Activated CD4-positive, alpha-beta memory T cell treated with anti-CD3 and anti-CD28 coated beads, Interleukin-2, amount 10 ng/mL, durations not matched to agents 7 days and 5 days (primary cell): ENCODE measurements around the gene RPS6KA2. TPM values are rescaled to one million over a fixed set of nuclear protein-coding genes. Genes with fewer than 3 reads are reported as not detected.

ENCODE experiments used
- CTCF ChIA-PET: fragments of 350-600 bp; sonication (Branson Sonifier 250); formaldehyde crosslinking; loops from one replicate; lab custom pipeline; 2021; ENCODE audit warnings: antibody characterized with exemption, inconsistent platforms; lab: Charles Lee
- POLR2A ChIA-PET: fragments of 350-600 bp; sonication (Branson Sonifier 250); formaldehyde crosslinking; loops from one replicate; lab custom pipeline; 2021; ENCODE audit warnings: antibody characterized with exemption; lab: Charles Lee
- DNase-seq: peaks from one replicate; pipeline ENCODE4 v3.0.0-alpha.2; 2020
- H3K27ac Mint-ChIP-seq: one replicate; pipeline ENCODE4 v1.8.0; 2021; ENCODE audit warnings: mild to moderate bottlenecking, mixed read lengths
- H3K27me3 Mint-ChIP-seq: one replicate; pipeline ENCODE4 v1.8.0; 2021; ENCODE audit warnings: mixed read lengths
- H3K36me3 Mint-ChIP-seq: one replicate; pipeline ENCODE4 v1.8.0; 2021; ENCODE audit warnings: low read depth, mixed read lengths
- H3K4me1 Mint-ChIP-seq: one replicate; pipeline ENCODE4 v1.8.0; 2021; ENCODE audit warnings: mixed read lengths
- H3K4me3 Mint-ChIP-seq: one replicate; pipeline ENCODE4 v1.8.0; 2021; ENCODE audit warnings: mild to moderate bottlenecking, mixed read lengths
- H3K9me3 Mint-ChIP-seq: one replicate; pipeline ENCODE4 v1.8.0; 2021; ENCODE audit warnings: mixed read lengths
- total RNA-seq, 2 experiments: library from RNA; stranded (reverse); gene quantifications; one replicate each; pipeline ENCODE4 v1.2.3, GENCODE V29; 2021

RPS6KA2 gene
- total RNA-seq, 2 experiments from 2014 or later, result 6.3 to 6.5 TPM

DNA sequence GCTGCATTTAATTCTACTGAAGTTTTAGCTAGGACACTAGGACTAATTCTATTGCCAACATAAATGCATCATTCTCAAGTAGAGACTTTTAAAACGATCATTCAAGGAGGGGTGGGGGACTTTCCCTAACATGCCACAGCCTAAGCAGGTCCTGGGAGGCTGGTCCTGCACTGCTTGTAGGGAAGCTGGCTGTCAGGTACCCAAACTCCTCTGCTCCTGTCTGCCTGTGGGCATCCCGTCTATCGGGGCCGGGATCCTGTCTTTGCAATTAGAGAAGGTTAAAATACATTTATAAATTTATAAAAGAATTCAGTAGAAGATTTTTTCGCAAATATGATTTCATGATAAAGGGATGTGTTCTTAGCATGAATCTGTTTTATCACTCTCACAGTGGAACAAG lies 192.7 kb downstream of the RPS6KA2 start:
- no peak for DNase-seq

DNA sequence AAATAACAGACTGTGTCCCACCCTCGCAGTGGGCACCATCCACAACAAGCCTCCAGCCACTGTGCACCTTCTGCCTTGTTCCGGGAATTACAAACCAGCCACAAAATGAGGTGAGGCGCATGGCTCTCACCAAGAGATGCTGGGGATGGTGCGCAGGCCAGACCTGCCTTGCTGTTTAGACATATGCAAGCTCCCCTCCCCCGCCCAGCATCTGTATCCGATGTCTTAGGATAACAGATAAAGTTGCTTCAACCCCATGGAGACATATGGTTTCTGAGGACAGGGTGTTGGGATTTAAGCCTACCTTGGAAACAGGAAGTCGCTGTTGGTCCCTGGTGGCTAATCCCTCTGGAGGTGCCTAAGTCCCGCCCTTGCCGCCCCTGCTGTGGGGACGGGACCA lies 194.0 kb downstream of the RPS6KA2 start:
- no peak for DNase-seq
- H3K4me1 Mint-ChIP-seq, result peaks cover 6% of the 10 kb centered on the region
- no peak overlapping the region for H3K4me3 Mint-ChIP-seq
- ChIA-PET CTCF (no interaction called here), POLR2A (no interaction called here)
- no peak overlapping the region for H3K27ac Mint-ChIP-seq
- no peaks in the 10 kb centered on the region for H3K9me3 Mint-ChIP-seq
- no peaks in the 10 kb centered on the region for H3K36me3 Mint-ChIP-seq
- no peaks in the 10 kb centered on the region for H3K27me3 Mint-ChIP-seq

More for the DNA sequence above, 192.7 kb downstream of the RPS6KA2 start:
- no peak overlapping the region for H3K4me3 Mint-ChIP-seq
- CTCF ChIA-PET, result interaction anchor here (0.6 kb wide), 1 partner anchor 34 kb away, joined by 3 read pairs; no protein-coding TSS in a partner anchor
- no peaks in the 10 kb centered on the region for H3K36me3 Mint-ChIP-seq
- H3K4me1 Mint-ChIP-seq, result peaks cover 7% of the 10 kb centered on the region
- POLR2A ChIA-PET, result no interaction called here
- H3K27me3 Mint-ChIP-seq, result peaks cover 2% of the 10 kb centered on the region
- no peak overlapping the region for H3K27ac Mint-ChIP-seq
- no peaks in the 10 kb centered on the region for H3K9me3 Mint-ChIP-seq

GRCh38 chr6:166430269-166430668 lies 196.8 kb downstream of the RPS6KA2 start:
- CTCF ChIA-PET, result no interaction called here
- Mint-ChIP-seq H3K27me3 (peaks cover 1% of the 10 kb centered on the region), H3K36me3 (no peaks in the 10 kb centered on the region), H3K9me3 (no peaks in the 10 kb centered on the region), H3K4me3 (no peak overlapping the region), H3K27ac (no peak overlapping the region), H3K4me1 (no peaks in the 10 kb centered on the region)
- POLR2A ChIA-PET, result no interaction called here
- DNase-seq, result no peak

- Mint-ChIP-seq H3K9me3 (no peaks in the 10 kb centered on the region), H3K27me3 (peaks cover 7% of the 10 kb centered on the region), H3K4me1 (peaks cover 13% of the 10 kb centered on the region), H3K27ac (no peak overlapping the region), H3K36me3 (no peaks in the 10 kb centered on the region), H3K4me3 (no peak overlapping the region)
- DNase-seq, result no peak
- ChIA-PET CTCF (interaction anchor here (0.7 to 0.9 kb wide), 2 partner anchors 24 to 43 kb away, joined by 3 read pairs; no protein-coding TSS in a partner anchor), POLR2A (no interaction called here)
Observed at GRCh38 chr6:166424431-166424830, 202.6 kb downstream of the RPS6KA2 start.

DNA sequence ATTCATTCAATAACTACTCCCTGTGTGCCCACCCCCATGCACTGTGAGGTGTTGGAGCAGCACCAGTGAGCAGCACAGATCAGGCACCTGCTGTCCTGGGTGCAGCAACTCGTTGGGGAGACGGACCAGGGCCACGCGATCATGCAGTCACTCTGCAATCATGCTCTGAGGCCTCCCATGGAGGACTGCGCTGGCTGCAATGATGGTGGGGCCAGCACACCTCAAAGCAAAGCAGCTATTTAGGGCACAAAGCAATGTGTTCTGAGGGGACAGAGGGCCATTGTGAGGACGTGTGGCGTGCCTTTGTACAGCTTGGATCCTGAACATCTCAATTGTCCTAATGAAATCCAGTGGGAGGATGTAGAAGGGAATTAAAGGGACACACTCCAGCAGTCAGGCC lies 203.3 kb downstream of the RPS6KA2 start:
- H3K27me3 Mint-ChIP-seq, result peaks cover 7% of the 10 kb centered on the region
- H3K4me3 Mint-ChIP-seq, result no peak overlapping the region
- peaks cover 20% of the 10 kb centered on the region for H3K4me1 Mint-ChIP-seq
- H3K9me3 Mint-ChIP-seq, result no peaks in the 10 kb centered on the region
- CTCF ChIA-PET, result interaction anchor here (0.9 kb wide), 1 partner anchor 42 kb away, joined by 3 read pairs; no protein-coding TSS in a partner anchor
- H3K27ac Mint-ChIP-seq, result no peak overlapping the region
- no peaks in the 10 kb centered on the region for H3K36me3 Mint-ChIP-seq
- DNase-seq, result no peak
- POLR2A ChIA-PET, result no interaction called here

GRCh38 chr6:166423051-166423745 lies 203.9 kb downstream of the RPS6KA2 start:
- H3K27me3 Mint-ChIP-seq, result peaks cover 7% of the 10 kb centered on the region
- H3K9me3 Mint-ChIP-seq, result no peaks in the 10 kb centered on the region
- ChIA-PET POLR2A (no interaction called here), CTCF (interaction anchor here (0.7 to 0.9 kb wide), 2 partner anchors 32 to 42 kb away, joined by 3 read pairs; no protein-coding TSS in a partner anchor)
- peaks cover 26% of the 10 kb centered on the region for H3K4me1 Mint-ChIP-seq
- no peak overlapping the region for H3K27ac Mint-ChIP-seq
- no peak overlapping the region for H3K4me3 Mint-ChIP-seq
- DNase-seq, result no peak
- no peaks in the 10 kb centered on the region for H3K36me3 Mint-ChIP-seq

DNA sequence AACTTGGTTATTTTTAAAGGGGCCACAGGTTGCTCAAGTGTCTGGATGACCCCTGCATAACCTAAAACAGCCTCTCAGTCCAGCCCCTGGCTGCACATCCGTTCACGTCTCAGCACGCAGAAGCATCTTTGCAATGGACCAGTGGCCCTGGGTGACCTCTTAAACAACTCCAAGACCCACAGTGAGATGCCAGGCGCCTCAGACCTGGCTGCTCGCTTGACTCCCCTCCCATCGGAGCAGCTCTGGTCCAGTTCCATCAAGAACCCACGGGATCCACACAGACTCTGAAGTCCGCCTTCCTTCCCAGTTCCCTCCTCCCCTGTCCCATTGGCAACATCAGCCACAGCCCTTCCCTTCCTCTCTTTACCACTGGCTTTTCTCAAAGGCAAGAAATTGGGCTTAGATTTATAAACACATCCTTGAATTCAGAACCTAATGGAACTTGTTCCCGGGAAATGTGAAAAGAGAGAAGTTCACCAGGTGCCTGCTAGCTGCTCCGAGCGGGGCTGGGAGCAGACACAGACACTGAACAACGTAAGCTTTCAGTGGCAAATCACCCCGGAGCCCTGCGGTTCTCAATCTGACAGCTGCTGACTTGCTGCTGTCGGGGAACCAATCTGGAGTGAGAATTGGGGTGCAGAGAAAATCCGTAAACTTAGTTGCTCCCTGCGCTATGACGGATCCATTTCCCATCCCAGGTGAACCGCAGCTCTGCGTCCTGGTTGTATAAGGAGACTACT lies 204.7 kb downstream of the RPS6KA2 start:
- H3K27me3 Mint-ChIP-seq, result peaks cover 7% of the 10 kb centered on the region
- H3K4me3 Mint-ChIP-seq, result no peak overlapping the region
- no peaks in the 10 kb centered on the region for H3K9me3 Mint-ChIP-seq
- H3K27ac Mint-ChIP-seq, result no peak overlapping the region
- H3K4me1 Mint-ChIP-seq, result peaks cover 34% of the 10 kb centered on the region
- ChIA-PET CTCF (interaction anchor here (0.7 kb wide), 1 partner anchor 32 kb away, joined by 3 read pairs; no protein-coding TSS in a partner anchor), POLR2A (no interaction called here)
- DNase-seq, result no peak
- no peaks in the 10 kb centered on the region for H3K36me3 Mint-ChIP-seq

DNA sequence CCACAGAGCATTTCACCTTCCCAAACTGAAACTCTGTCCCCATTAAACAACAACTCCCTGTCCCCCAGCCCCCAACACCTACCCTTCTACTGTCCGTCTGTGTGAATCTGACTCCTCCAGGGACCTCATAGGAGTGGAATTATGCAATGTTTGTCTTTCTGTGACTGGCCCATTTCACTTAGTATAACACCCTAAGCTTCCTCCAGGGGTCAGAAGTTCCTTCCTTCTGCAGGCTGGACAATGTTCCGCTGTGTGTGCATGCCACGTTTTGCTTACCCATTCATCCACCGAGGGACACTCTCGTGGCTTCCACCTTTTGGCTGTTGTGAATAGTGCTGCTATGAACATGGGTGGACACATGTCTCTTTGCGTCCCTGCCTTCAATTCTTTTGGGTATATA lies 206.7 kb downstream of the RPS6KA2 start:
- ChIA-PET POLR2A (interaction anchor here (1.2 kb wide), 1 partner anchor 83 kb away, joined by 3 read pairs; no protein-coding TSS in a partner anchor), CTCF (no interaction called here)
- Mint-ChIP-seq H3K4me3 (no peak overlapping the region), H3K4me1 (peaks cover 54% of the 10 kb centered on the region), H3K27me3 (peaks cover 6% of the 10 kb centered on the region), H3K36me3 (peaks cover 18% of the 10 kb centered on the region), H3K9me3 (peaks cover 17% of the 10 kb centered on the region), H3K27ac (no peak overlapping the region)
- DNase-seq, result no peak

GRCh38 chr6:166419717-166420116 lies 207.3 kb downstream of the RPS6KA2 start:
- Mint-ChIP-seq H3K4me3 (no peak overlapping the region), H3K4me1 (peaks cover 60% of the 10 kb centered on the region), H3K27me3 (peaks cover 6% of the 10 kb centered on the region), H3K27ac (peak overlapping the region; percentile 74), H3K36me3 (peaks cover 19% of the 10 kb centered on the region), H3K9me3 (peaks cover 18% of the 10 kb centered on the region)
- no peak for DNase-seq
- ChIA-PET CTCF (no interaction called here), POLR2A (interaction anchor here (0.6 to 1.2 kb wide), 6 partner anchors 32 to 207 kb away, joined by 3 to 4 read pairs (median 3); no protein-coding TSS in a partner anchor)

DNA sequence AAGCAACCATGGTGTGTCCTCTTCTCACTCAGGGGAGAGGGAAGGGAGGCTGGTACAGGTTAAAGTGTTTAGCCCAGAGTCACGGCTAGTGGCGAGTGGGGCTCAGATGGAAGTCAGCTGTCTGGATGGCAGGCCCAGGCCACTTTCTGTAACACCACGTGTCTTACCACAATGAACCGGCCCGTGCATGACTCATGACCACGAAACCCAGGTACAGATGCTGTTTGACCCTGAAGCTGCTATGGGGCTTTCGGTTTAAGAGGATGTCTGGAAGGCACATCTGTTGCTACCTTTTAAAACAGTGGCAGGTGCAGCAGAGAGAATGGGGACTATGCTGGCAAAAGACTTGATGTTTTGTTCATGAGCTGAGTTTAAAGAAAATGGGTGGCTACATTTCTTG lies 207.8 kb downstream of the RPS6KA2 start:
- peaks cover 65% of the 10 kb centered on the region for H3K4me1 Mint-ChIP-seq
- no peak overlapping the region for H3K4me3 Mint-ChIP-seq
- H3K27ac Mint-ChIP-seq, result peak overlapping the region; percentile 74
- POLR2A ChIA-PET, result interaction anchor here (0.6 to 1.2 kb wide), 6 partner anchors 32 to 207 kb away, joined by 3 to 4 read pairs (median 3); no protein-coding TSS in a partner anchor
- peak; percentile 81 for DNase-seq
- peaks cover 18% of the 10 kb centered on the region for H3K9me3 Mint-ChIP-seq
- H3K36me3 Mint-ChIP-seq, result peaks cover 21% of the 10 kb centered on the region
- peaks cover 7% of the 10 kb centered on the region for H3K27me3 Mint-ChIP-seq
- CTCF ChIA-PET, result no interaction called here

GRCh38 chr6:166418691-166419143 lies 208.3 kb downstream of the RPS6KA2 start:
- H3K27me3 Mint-ChIP-seq, result peaks cover 6% of the 10 kb centered on the region
- no peak overlapping the region for H3K4me3 Mint-ChIP-seq
- peaks cover 21% of the 10 kb centered on the region for H3K36me3 Mint-ChIP-seq
- POLR2A ChIA-PET, result interaction anchor here (0.8 to 1.2 kb wide), 5 partner anchors 51 to 208 kb away, joined by 3 to 4 read pairs (median 3); no protein-coding TSS in a partner anchor
- peak; percentile 24 for DNase-seq
- peaks cover 67% of the 10 kb centered on the region for H3K4me1 Mint-ChIP-seq
- CTCF ChIA-PET, result no interaction called here
- H3K27ac Mint-ChIP-seq, result peak overlapping the region; percentile 74
- H3K9me3 Mint-ChIP-seq, result peaks cover 18% of the 10 kb centered on the region

GRCh38 chr6:166417285-166417691 lies 209.8 kb downstream of the RPS6KA2 start:
- peaks cover 6% of the 10 kb centered on the region for H3K27me3 Mint-ChIP-seq
- ChIA-PET POLR2A (interaction anchor here (0.7 to 1.0 kb wide), 3 partner anchors 10 to 36 kb away, joined by 3 to 5 read pairs (median 3); no protein-coding TSS in a partner anchor), CTCF (interaction anchor here (1.5 kb wide), 1 partner anchor 182 kb away, joined by 5 read pairs; no protein-coding TSS in a partner anchor)
- H3K4me3 Mint-ChIP-seq, result peak overlapping the region; percentile 7
- H3K9me3 Mint-ChIP-seq, result peaks cover 18% of the 10 kb centered on the region
- H3K4me1 Mint-ChIP-seq, result peaks cover 72% of the 10 kb centered on the region
- peak; percentile 61 for DNase-seq
- H3K36me3 Mint-ChIP-seq, result peaks cover 21% of the 10 kb centered on the region
- H3K27ac Mint-ChIP-seq, result peak overlapping the region; percentile 86
